ENCODE measurements around the gene SLC7A10. TPM values are rescaled to one million over a fixed set of nuclear protein-coding genes. Genes with fewer than 3 reads are reported as not detected.

Gene SLC7A10
- total and polyA plus RNA-seq, 3 donors from 2014 or later = 2.1 to 5.8 (median 3.0) TPM

DNA sequence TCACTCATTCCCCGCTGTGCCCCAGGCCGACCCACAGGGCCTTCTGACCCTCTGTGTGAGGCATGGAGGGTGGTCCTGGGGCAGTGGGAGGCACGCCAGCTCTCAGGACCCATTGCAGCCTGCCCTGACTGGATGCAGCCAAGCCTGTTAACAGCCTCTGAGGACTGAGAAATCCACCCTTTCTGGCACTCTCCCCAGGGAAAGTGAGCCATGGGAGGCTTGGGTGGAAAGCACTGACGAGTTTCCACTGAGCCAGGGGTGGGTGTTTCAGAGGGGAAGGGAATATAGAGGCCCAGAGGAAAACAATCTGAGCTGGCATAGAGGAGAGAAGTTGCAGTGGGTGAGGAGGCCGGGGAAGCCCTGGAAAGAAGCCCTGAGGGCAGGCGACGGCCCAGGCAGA, 30.6 kb upstream of the SLC7A10 start:
- 51 to 62% methylated on average over 7 of the region's 7 CpGs for WGBS, 2 donors
- no peaks in the 10 kb centered on the region for H3K36me3 ChIP-seq (ENCODE audit: low read depth, missing control alignments)
- intact Hi-C loops (cut with DNase I; ENCODE audit: low total_unique reads) = no loop called here
- no peaks in the 10 kb centered on the region for H3K9me3 ChIP-seq
- TF ChIP-seq, protein P1, sequence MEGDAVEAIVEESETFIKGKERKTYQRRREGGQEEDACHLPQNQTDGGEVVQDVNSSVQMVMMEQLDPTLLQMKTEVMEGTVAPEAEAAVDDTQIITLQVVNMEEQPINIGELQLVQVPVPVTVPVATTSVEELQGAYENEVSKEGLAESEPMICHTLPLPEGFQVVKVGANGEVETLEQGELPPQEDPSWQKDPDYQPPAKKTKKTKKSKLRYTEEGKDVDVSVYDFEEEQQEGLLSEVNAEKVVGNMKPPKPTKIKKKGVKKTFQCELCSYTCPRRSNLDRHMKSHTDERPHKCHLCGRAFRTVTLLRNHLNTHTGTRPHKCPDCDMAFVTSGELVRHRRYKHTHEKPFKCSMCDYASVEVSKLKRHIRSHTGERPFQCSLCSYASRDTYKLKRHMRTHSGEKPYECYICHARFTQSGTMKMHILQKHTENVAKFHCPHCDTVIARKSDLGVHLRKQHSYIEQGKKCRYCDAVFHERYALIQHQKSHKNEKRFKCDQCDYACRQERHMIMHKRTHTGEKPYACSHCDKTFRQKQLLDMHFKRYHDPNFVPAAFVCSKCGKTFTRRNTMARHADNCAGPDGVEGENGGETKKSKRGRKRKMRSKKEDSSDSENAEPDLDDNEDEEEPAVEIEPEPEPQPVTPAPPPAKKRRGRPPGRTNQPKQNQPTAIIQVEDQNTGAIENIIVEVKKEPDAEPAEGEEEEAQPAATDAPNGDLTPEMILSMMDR (IDR thresholded peaks at IDR 0.05) = no peak
- no peak for TF ChIP-seq POLR2A (IDR thresholded peaks at IDR 0.05)
- H3K27ac ChIP-seq = no peak overlapping the region
- H3K4me3 ChIP-seq = no peak overlapping the region
- no peak for DNase-seq
- H3K27me3 ChIP-seq = no peaks in the 10 kb centered on the region
- H3K4me1 ChIP-seq = no peaks in the 10 kb centered on the region

DNA sequence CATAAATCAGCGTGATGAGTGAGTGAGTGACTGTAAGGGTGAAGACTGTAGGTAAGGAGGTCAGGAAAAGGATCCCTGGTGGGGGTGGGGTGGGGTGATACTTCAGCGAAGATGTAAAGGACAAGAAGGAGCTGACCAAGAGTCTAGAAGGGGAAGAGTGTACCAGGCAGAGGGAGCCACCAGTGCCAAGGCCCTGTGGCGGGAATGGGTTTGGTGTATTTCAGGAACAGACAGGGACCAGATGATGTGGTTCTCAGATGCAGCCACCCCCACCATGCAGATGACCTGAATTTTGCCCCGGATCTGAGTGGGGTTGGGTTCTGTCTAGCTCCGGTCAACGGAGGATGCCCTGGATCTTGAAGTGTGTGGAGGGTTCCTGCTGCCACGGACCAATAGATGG, 30.1 kb upstream of the SLC7A10 start:
- Histone ChIP-seq H3K36me3 (ENCODE audit: low read depth, missing control alignments) (no peaks in the 10 kb centered on the region), H3K4me1 (no peaks in the 10 kb centered on the region), H3K27ac (no peak overlapping the region), H3K4me3 (no peak overlapping the region), H3K27me3 (no peaks in the 10 kb centered on the region), H3K9me3 (no peaks in the 10 kb centered on the region)
- intact Hi-C loops (cut with DNase I; ENCODE audit: low total_unique reads) = no loop called here
- WGBS, 2 donors = 89 to 94% methylated on average over 7 of the region's 7 CpGs
- no peak for DNase-seq
- no peak for TF ChIP-seq POLR2A (IDR thresholded peaks at IDR 0.05)
- TF ChIP-seq, protein P1 (IDR thresholded peaks at IDR 0.05) = no peak

DNA sequence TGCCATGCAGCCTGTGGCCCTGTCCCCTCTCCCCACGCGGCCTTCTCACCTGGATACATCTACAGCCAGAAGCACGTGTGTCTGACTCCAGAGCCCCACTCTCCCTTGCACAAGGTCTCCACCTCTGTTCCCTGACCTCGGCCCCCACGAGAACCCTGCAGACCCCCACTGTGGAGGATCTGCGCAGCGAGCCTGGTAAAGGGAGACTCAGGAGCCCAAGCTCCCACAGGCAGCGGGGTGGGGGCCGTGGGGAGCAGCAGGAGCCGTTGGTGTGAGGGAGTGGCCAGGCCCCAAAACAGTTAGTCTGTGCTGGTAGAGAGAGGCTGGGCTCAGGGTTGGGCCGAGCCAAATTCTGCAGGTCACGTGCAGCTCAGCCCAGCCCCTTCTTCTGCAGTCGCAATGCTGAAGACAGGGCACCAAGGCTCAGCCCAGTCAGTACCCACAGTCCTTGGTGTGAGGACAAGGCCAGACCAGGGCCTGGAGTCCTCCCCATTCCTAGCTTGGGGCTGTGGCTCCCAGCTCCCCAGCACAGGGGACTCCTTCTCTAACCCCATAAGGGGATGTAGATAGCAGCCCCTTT, 28.7 kb upstream of the SLC7A10 start:
- Histone ChIP-seq H3K27ac (no peak overlapping the region), H3K4me1 (no peaks in the 10 kb centered on the region), H3K9me3 (no peaks in the 10 kb centered on the region), H3K4me3 (no peak overlapping the region), H3K36me3 (ENCODE audit: low read depth, missing control alignments) (no peaks in the 10 kb centered on the region), H3K27me3 (no peaks in the 10 kb centered on the region)
- intact Hi-C loops (cut with DNase I; ENCODE audit: low total_unique reads) = no loop called here
- WGBS, 2 donors = 82 to 86% methylated on average over 5 to 13 of the region's 13 CpGs
- TF ChIP-seq POLR2A (IDR thresholded peaks at IDR 0.05) = no peak
- TF ChIP-seq, protein P1 (IDR thresholded peaks at IDR 0.05) = no peak
- no peak for DNase-seq

DNA sequence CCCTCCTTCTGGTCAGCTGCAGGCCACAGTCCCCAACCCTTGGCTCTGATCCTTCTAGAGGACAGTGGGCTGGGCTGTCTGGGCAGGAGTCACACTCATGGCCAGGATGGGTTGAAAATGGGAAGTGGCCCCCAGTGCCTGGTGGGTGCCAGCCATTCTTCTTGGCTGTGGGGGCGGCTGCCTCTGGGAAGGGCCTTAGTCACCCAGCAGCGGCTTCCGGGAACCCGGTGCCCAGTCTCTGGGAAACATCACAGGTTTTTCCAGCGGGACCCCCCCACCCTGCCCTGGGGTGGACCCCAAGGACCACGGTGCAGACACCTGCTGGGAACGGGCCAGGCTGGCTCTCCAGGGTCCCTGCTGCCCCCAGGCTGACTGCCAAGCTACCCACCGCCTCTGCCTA, 27.3 kb upstream of the SLC7A10 start:
- no peaks in the 10 kb centered on the region for H3K27me3 ChIP-seq
- no peaks in the 10 kb centered on the region for H3K4me1 ChIP-seq
- DNase-seq = no peak
- H3K36me3 ChIP-seq (ENCODE audit: low read depth, missing control alignments) = no peaks in the 10 kb centered on the region
- intact Hi-C loops (cut with DNase I; ENCODE audit: low total_unique reads) = no loop called here
- H3K4me3 ChIP-seq = no peak overlapping the region
- H3K9me3 ChIP-seq = no peaks in the 10 kb centered on the region
- TF ChIP-seq, protein P1 (IDR thresholded peaks at IDR 0.05) = no peak
- TF ChIP-seq POLR2A (IDR thresholded peaks at IDR 0.05) = no peak
- no peak overlapping the region for H3K27ac ChIP-seq
- 79 to 85% methylated on average over 4 to 8 of the region's 8 CpGs for WGBS, 2 donors

DNA sequence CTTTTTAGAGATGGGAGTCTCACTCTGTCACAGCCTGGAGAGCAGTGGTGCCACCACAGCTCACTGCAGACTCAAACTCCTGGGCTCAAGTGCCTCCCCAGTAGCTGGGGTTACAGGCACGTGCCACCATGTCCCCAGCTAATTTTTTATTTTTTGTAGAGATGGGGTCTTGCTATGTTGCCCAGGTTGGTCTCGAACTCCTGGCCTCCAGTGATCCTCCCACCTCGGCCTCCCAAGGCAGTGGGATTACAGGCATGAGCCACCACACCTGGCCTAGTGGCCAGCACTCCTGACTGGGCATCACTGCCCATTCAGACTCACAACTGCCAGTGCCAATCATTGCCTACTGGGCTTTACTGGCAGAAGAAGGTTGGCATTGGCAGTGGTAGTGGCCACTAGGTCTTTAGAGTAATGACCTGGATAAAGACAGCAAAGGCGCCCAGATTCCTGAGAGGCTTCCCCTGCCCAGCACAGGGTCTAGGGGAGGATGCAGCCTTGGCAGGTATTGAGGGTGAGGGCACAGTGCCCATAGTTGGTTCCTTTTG, 26.8 kb upstream of the SLC7A10 start:
- no peak overlapping the region for H3K4me3 ChIP-seq
- H3K36me3 ChIP-seq (ENCODE audit: low read depth, missing control alignments) = no peaks in the 10 kb centered on the region
- intact Hi-C loops (cut with DNase I; ENCODE audit: low total_unique reads) = no loop called here
- no peaks in the 10 kb centered on the region for H3K9me3 ChIP-seq
- no peaks in the 10 kb centered on the region for H3K27me3 ChIP-seq
- H3K4me1 ChIP-seq = no peaks in the 10 kb centered on the region
- no peak overlapping the region for H3K27ac ChIP-seq
- no peak for TF ChIP-seq POLR2A (IDR thresholded peaks at IDR 0.05)
- TF ChIP-seq, protein P1 (IDR thresholded peaks at IDR 0.05) = no peak
- 86 to 94% methylated on average over 3 to 4 of the region's 4 CpGs for WGBS, 2 donors
- no peak for DNase-seq

Measured in testis (tissue), 3 donors.